BLaER1 (cell line): Measurements from ENCODE around the gene ACSL3.

Experiments
- H3K27ac ChIP-seq: shearing (Covaris generic); formaldehyde crosslinking; 2 replicates; pipeline ENCODE4 v1.8.1; 2022
- H3K27me3 ChIP-seq: shearing (Covaris generic); formaldehyde crosslinking; 2 replicates; pipeline ENCODE4 v1.8.1; 2022
- H3K36me3 ChIP-seq: shearing (Covaris generic); formaldehyde crosslinking; 2 replicates; pipeline ENCODE4 v1.8.1; 2022
- H3K4me1 ChIP-seq: shearing (Covaris generic); formaldehyde crosslinking; 2 replicates; pipeline ENCODE4 v1.8.1; 2022
- H3K4me2 ChIP-seq: shearing (Covaris generic); formaldehyde crosslinking; 2 replicates; pipeline ENCODE4 v1.8.1; 2022
- H3K4me3 ChIP-seq: shearing (Covaris generic); formaldehyde crosslinking; 2 replicates; pipeline ENCODE4 v1.8.1; 2022
- H3K9ac ChIP-seq: shearing (Covaris generic); formaldehyde crosslinking; 2 replicates; pipeline ENCODE4 v1.8.1; 2022
- H3K9me3 ChIP-seq: shearing (Covaris generic); formaldehyde crosslinking; 2 replicates; pipeline ENCODE4 v1.8.1; 2022
- H4K20me1 ChIP-seq: shearing (Covaris generic); formaldehyde crosslinking; 2 replicates; pipeline ENCODE4 v1.8.1; 2022
- Cebpa-rat ChIP-seq: shearing (Covaris generic); IDR thresholded peaks from 2 replicates; pipeline ENCODE4 v1.8.1; 2022

The ACSL3 gene

DNA sequence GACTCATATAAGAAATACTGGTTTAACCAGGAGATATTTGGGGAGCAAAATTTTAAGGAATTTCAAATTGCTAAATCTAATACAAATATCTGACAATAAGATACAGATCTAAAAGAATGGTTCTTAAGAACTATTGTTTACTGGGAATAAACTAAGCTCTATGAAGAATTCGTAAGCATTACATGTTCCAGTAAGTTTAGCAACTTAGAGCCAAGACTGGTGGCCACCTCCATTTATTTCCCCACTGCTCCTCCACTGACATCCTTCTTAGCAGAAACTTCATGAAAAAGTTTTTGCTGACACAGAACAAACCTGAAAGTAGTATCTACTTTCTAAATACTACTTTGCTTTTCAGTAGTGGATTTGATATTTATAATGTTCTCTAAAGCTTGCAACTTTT, 83.0 kb downstream of the ACSL3 start:
- Histone ChIP-seq H3K4me1 (no peaks in the 10 kb centered on the region), H3K36me3 (peaks cover 29% of the 10 kb centered on the region), H3K9me3 (no peaks in the 10 kb centered on the region), H3K9ac (no peak overlapping the region), H3K4me3 (no peak overlapping the region), H3K27me3 (no peaks in the 10 kb centered on the region), H3K27ac (no peak overlapping the region), H3K4me2 (no peak overlapping the region), H4K20me1 (peaks cover 12% of the 10 kb centered on the region)
- TF ChIP-seq Cebpa-rat: no peak

DNA sequence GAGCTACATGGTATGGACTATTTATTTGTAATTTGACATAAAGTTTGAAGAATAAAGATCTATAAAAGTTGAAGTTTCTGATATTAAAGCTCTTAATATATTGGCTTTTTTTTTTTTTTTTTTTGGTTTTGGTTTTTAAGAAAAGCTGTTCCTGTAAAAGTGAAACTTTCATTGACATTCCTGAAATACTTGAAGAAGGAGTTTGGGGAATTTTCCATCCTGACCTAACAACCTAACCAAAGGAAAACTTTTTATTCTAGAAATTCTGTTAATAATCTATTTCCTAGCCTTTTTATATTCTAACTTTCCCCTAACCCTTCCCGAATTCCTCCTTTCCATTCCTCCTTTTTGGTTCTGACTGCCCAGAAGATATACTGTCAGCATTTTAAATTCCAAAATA, 83.7 kb downstream of the ACSL3 start:
- Histone ChIP-seq H3K27me3 (no peaks in the 10 kb centered on the region), H3K27ac (no peak overlapping the region), H3K36me3 (peaks cover 22% of the 10 kb centered on the region), H3K9me3 (no peaks in the 10 kb centered on the region), H3K4me2 (no peak overlapping the region), H4K20me1 (peaks cover 8% of the 10 kb centered on the region), H3K9ac (no peak overlapping the region), H3K4me1 (no peaks in the 10 kb centered on the region), H3K4me3 (no peak overlapping the region)
- no peak for TF ChIP-seq Cebpa-rat

DNA sequence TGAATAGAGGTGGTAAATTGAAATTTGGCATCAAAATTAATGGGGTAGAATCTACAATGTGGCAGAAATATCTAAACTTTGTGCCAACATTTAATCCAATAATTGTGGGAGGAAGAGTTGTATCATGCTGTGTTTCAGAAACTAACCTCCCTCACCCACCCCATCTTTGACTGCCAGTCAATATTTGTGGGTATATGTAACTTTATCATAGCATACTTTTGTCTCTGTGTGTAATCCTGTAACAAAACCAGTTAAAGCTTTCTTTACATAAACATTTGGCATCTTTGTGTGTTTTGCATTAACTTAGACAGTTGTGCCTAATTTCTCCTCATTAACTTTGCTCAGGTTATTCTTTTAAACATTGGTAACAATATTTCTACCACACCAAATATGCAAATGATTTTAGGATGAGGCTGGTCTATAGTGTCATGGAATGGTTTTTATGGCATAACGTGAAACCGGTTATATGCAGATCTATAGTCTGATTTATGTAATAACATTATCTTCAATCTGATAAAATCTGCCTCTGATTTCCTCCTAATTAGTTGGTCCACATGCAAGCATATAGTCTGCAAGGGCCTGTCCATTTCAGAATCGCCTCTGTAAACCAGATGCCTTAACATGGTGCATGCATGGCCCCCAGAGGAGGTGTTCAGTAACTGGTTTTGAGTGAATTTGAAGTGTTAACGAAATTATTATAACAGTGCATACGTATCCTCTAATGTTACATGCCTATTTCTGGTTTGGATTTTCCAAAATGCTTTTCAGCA, 84.3 kb downstream of the ACSL3 start:
- Histone ChIP-seq H3K36me3 (peaks cover 16% of the 10 kb centered on the region), H3K27me3 (no peaks in the 10 kb centered on the region), H3K4me1 (no peaks in the 10 kb centered on the region), H3K4me2 (no peak overlapping the region), H3K27ac (no peak overlapping the region), H3K9ac (no peak overlapping the region), H3K4me3 (no peak overlapping the region), H3K9me3 (no peaks in the 10 kb centered on the region), H4K20me1 (peaks cover 2% of the 10 kb centered on the region; the same call in 1 of the 2 replicates)
- TF ChIP-seq Cebpa-rat: no peak

- no peaks in the 10 kb centered on the region for H4K20me1 ChIP-seq
- no peak overlapping the region for H3K9ac ChIP-seq
- H3K4me2 ChIP-seq: no peak overlapping the region
- no peak for TF ChIP-seq Cebpa-rat
- peaks cover 9% of the 10 kb centered on the region for H3K36me3 ChIP-seq
- H3K27ac ChIP-seq: no peak overlapping the region
- H3K4me1 ChIP-seq: no peaks in the 10 kb centered on the region
- H3K27me3 ChIP-seq: no peaks in the 10 kb centered on the region
- no peak overlapping the region for H3K4me3 ChIP-seq
- no peaks in the 10 kb centered on the region for H3K9me3 ChIP-seq
Observed at GRCh38 chr2:222945887-222946286, 85.1 kb downstream of the ACSL3 start.

DNA sequence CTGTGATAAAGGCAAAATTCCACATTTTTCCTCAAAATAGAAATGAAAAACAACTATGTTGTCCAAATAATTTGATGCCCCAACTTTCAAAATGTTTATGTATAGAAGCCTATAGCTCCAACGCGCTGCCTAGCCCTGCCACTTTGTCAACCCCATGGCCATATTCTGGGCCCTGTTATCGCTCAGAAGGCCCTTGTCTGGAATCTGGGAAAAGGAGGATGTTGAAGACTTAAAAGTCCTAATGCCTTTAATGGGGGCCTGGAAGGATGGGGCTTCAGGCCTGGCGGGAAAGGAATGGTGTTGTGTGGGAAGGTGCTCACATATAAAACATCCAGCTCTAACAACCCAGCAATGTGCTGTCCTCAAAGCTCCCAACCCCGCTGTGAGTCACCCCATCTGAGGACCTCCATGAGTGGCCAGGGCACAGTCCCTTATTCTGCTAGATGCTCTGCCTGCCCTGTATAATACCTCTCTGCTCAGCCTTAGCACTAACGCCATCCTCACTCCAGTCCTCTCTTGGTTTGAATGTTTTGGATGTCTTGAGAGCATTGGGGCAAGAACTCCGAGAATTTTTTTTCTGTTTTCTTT, 86.0 kb downstream of the ACSL3 start:
- no peaks in the 10 kb centered on the region for H3K27me3 ChIP-seq
- no peaks in the 10 kb centered on the region for H3K4me1 ChIP-seq
- no peak overlapping the region for H3K4me3 ChIP-seq
- TF ChIP-seq Cebpa-rat: no peak
- H4K20me1 ChIP-seq: no peaks in the 10 kb centered on the region
- no peaks in the 10 kb centered on the region for H3K9me3 ChIP-seq
- no peaks in the 10 kb centered on the region for H3K36me3 ChIP-seq
- H3K27ac ChIP-seq: no peak overlapping the region
- H3K9ac ChIP-seq: no peak overlapping the region
- no peak overlapping the region for H3K4me2 ChIP-seq

DNA sequence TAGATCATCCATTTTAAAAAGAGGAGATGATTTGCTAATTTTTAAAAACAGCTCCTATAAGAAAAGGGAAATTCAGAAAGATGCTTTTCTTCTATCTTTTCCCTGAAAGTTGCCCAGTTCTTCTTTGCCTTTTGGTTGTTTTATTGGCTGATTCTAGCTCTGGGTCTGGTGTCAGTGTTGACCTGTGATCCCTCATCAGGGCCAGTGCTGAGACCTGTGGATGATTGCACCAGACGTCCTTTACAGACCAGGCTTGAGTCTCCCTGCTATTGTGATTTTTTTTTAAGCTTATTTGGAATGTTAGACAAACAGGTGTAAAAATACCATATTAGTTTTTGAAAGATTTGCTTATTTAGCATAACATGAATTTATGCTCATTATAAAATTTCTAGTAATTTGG, 88.2 kb downstream of the ACSL3 start:
- no peak overlapping the region for H3K4me2 ChIP-seq
- no peak overlapping the region for H3K9ac ChIP-seq
- no peak for TF ChIP-seq Cebpa-rat
- no peak overlapping the region for H3K27ac ChIP-seq
- no peaks in the 10 kb centered on the region for H3K4me1 ChIP-seq
- H4K20me1 ChIP-seq: no peaks in the 10 kb centered on the region
- no peaks in the 10 kb centered on the region for H3K36me3 ChIP-seq
- H3K9me3 ChIP-seq: no peaks in the 10 kb centered on the region
- H3K4me3 ChIP-seq: no peak overlapping the region
- H3K27me3 ChIP-seq: no peaks in the 10 kb centered on the region

GRCh38 chr2:222949690-222950323, 89.0 kb downstream of the ACSL3 start:
- Histone ChIP-seq H3K9ac (no peak overlapping the region), H3K27ac (no peak overlapping the region), H3K36me3 (no peaks in the 10 kb centered on the region), H3K4me1 (no peaks in the 10 kb centered on the region), H3K4me3 (no peak overlapping the region), H3K4me2 (no peak overlapping the region), H3K27me3 (no peaks in the 10 kb centered on the region), H3K9me3 (no peaks in the 10 kb centered on the region), H4K20me1 (no peaks in the 10 kb centered on the region)
- no peak for TF ChIP-seq Cebpa-rat

GRCh38 chr2:222950638-222951285, 89.9 kb downstream of the ACSL3 start:
- H3K9me3 ChIP-seq: no peaks in the 10 kb centered on the region
- H3K27ac ChIP-seq: no peak overlapping the region
- no peak overlapping the region for H3K4me3 ChIP-seq
- H3K4me1 ChIP-seq: no peaks in the 10 kb centered on the region
- no peak for TF ChIP-seq Cebpa-rat
- no peaks in the 10 kb centered on the region for H3K36me3 ChIP-seq
- no peaks in the 10 kb centered on the region for H4K20me1 ChIP-seq
- H3K9ac ChIP-seq: no peak overlapping the region
- no peak overlapping the region for H3K4me2 ChIP-seq
- no peaks in the 10 kb centered on the region for H3K27me3 ChIP-seq

DNA sequence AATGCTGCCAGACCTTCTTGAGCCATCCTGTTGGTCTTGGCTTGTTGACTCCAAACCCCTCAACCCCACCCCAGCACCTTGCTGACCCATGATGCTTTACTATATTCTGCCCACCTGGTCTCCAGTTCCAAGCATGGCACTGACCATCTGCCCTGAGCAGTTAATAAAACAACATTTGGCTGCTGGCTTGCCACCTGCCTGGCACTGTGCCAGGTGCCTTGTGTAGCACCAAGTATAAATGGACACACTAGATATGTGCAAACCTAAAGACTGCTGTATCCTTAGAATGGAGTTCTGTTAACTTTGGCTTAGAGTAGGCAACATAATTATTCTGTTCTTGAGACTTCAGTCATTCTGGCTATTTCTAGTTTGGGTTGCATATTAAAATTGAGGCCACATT, 91.4 kb downstream of the ACSL3 start:
- Histone ChIP-seq H3K9me3 (0 out of 2 replicates have a peak, but pooled peaks cover 5% of the 10 kb centered on the region), H4K20me1 (no peaks in the 10 kb centered on the region), H3K9ac (no peak overlapping the region), H3K4me1 (no peaks in the 10 kb centered on the region), H3K36me3 (no peaks in the 10 kb centered on the region), H3K27ac (no peak overlapping the region), H3K4me3 (no peak overlapping the region), H3K4me2 (no peak overlapping the region), H3K27me3 (no peaks in the 10 kb centered on the region)
- no peak for TF ChIP-seq Cebpa-rat

GRCh38 chr2:222955008-222955407, 94.2 kb downstream of the ACSL3 start:
- Histone ChIP-seq H3K9ac (no peak overlapping the region), H3K36me3 (no peaks in the 10 kb centered on the region), H3K9me3 (0 out of 2 replicates have a peak, but pooled peaks cover 5% of the 10 kb centered on the region), H3K27me3 (no peaks in the 10 kb centered on the region), H4K20me1 (no peaks in the 10 kb centered on the region), H3K27ac (no peak overlapping the region), H3K4me1 (no peaks in the 10 kb centered on the region), H3K4me3 (no peak overlapping the region), H3K4me2 (no peak overlapping the region)
- TF ChIP-seq Cebpa-rat: no peak
